GM19238 (cell line): ENCODE data around the gene SLC22A31.
"Not testable (repeated sequence)": the region's sequence is repeated elsewhere in the genome, so short reads cannot be mapped to it uniquely, and the experiment has no call there.

ENCODE experiments used
- DNase-seq: peaks from one replicate; pipeline ENCODE4 v3.0.0; 2011; ENCODE audit warnings: low spot score; ENCODE audit not compliant: insufficient read length

The SLC22A31 gene

DNA sequence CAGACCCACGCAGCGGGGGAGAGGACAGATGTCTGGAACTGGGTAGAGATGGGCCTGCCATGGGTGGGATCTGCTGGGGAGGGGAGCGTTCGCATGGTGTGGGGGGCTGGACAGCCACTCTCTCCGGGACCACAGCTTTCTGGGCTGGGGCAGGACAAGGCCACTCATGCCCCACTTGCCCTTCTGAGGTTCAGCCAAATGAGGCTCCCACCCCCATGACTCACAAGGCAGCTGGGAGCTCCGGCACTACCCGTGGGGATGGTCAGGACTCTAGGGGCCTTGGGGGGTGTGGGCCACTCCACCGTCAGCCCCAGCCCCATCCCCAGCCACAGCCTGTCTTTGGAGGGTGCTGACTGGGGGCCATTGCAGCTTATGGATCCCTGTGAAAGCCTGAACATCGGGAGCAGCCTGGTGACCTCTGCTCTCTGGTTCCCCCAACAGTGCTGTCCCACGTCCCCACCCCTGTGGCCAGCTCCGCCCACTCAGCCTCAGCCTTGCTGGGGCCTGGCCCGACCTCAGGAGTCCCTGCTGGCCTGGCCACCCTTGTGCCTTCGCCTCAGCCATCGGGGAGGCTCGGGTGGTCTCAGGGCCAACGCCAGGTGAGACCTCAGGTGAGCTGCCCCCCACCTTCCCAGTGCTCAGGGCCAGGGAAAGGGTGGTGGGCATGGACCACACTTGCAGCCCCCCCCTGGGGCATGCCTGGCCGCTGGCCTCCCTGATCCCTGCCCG is 33.5 kb downstream of the SLC22A31 start:
- no peak for DNase-seq

DNA sequence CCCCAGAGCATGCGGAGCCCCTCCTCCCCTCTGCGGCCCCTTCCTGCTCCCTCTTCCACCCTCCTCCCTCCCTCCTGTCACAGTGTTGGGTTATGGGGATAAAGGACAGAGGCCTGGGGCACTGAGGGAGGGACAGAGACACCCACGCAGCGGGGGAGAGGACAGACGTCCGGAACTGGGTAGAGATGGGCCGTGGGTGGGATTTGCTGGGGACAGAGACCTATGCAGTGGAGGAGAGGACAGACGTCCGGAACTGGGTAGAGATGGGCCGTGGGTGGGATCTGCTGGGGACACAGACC is 34.7 kb downstream of the SLC22A31 start:
- not testable (repeated sequence) for DNase-seq

DNA sequence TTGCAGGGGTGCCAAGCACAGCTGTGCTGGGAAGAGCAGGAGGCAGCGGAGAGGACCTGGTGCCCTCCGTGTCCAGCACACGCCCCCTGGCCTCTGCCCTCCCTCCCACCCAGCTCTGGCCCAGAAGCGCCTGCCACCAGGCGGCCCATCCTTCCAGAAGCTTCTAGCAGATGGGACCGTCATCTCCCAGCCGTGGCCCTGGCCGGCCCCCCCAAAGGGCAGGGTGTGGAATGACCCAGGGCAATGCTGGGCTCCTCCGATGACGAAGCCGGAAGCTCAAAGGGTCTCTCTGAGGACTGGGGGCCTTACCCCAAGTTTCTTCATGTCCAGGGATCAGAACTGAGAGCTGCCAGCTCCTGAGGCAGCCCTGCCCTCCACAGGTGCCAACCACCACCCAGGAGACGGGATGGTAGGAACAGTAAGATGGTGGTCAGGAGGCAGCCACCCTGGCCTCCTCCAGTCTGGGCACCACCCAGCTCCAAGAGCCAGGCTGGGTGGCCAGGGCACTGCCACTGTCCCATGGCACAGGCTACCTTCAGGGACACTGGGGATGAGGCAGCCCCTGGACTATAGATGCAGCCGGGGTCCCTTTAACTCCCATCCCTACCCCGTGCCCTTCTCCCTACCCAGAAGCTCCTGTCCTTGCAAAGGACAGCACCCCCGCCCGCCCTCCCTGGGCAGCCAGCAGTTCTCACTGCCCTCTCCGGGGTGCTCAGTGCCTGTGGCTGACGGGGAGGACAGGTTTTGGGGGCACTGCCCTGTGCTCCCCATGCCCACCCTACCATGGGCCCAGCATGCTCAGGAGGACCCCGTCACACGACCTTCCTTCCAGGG is 35.3 kb downstream of the SLC22A31 start:
- no peak for DNase-seq

DNA sequence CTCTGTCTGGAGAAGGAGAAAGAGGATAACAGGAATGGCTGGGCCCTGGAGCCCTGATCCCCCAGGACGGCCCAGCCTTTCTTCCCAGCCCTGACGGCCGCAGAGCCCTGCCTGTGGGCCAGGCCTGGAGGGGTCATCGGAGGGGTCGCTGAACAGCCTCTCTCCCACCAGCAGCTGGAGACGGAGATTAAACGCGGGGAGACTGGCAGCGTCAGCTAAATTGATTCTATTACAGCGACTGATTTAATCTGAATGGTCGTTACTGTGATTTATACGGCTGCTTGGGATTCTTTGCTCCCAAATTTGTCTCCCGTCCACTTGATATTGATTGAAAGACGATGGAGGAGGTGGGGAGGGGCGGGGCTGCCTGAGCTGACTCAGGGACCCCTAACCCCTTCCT is 35.9 kb downstream of the SLC22A31 start:
- DNase-seq, result no peak

DNA sequence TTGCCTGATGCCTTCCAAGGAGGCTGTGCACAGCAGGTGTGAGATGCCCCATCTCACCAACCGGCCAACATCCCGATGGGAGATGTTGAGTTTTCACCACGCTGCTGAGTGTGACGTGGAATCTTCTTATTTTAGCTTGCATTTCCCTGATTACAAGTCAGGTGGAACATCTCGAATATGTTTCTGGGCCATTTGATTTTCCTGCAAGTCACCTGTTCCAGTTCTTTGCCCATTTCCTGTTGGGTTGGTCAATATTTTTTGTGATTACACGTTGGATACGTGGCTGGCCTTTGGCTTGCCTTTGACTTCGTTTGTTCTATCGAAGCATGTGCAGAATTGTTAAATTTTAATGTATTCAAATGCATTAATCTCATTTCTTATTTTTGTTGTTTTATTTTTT is 37.0 kb downstream of the SLC22A31 start:
- DNase-seq, result no peak

DNA sequence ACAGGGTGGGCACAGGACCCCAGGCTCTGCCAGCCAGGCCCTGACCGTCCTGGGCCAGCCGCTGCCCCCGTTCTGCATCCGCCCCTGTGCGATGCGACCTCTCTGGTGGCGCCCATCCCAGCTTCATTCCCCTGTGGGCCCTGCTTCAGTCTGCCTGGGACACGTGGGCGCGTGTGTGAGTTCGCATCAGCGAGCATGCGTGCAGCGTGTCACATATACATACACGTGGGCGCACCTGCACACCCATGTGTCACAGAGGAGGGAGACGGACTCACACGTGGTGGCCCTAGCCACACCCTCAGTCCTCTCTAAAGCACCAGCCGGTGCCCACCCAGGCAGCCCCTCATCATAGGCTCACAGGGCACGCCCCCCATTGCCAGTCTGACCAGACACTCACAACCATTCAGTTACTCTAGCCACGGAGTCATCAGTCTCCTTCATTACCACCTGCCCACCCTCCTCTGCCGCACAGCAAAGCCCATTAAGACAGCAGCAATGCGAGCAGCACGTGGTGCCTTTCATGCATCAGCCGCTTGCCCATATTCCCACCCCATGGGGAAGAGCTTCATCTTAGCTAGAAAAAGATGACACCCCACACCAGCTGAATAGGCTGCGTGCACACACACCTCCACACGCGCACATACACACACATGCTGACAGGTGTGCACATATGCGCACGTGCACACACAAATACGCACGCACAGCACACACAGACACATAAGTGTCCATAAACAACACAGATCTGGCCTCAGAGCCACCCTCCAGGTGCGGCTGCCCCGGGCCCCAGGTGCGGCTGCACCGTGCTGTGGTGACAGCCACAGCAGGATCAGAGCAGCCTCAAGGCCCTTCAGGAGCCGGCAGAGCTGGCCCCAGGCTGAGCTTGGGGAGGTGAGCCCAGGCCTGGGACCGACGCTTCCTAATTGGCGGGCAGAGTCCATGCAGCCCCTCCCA is 38.3 kb downstream of the SLC22A31 start:
- DNase-seq, result no peak

DNA sequence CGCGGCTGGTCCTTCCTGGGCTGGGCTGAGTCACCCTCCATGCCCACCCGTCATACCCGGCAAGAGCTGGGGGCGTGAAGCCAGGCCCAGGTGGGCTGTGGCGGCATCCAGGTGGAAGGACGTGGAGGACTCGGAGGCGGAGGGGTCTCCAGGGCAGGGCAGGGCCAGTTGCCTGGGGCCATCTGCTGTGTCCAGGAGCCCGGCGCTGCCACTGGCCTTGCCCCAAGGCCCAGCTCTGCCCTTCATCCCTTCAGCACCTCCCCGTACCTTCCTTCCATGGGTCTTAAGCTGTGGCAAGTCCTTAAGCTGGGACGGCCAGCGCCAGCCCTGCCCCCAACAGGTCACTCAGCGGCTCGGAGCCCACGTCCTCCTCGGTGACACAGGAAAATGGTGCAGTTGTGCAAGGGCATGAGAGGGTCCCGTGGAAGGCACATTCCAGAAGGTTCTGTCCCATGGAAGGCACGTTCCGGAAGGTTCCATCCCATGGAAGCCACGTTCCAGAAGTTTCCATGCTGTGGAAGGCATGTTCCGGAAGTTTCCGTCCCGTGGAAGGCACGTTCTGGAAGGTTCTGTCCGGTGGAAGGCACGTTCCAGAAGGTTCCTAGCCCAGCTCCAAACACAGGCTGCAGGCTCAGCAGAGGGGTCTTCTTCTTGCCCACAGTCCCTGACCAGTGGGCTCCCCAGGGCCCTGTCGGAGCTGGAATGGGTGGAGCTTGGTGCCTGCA is 39.2 kb downstream of the SLC22A31 start:
- no peak for DNase-seq

DNA sequence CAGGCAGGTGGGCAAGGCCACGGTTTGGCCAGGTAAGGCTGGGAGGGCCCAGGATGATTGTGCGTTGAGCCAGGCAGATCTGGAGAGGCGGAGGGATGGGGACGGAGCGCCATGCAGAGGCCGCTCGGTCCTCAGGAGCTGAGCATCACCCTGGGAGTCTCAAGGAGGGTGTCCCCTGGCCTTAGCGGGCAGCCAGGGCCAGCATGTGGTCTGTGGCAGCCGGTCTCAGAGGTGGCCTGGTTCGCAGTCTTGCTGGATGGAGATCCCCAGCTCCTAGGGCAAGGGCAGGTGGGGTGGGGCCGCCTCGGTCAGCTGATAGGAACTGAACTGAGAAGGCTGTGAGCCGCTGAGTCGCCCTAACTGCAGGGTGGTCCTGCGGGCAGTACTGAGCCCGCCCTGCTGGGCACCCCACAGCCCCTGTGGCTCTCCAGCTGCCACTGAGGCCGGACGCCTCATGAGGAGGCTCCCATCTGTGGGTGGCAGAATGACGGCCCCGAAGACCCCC is 40.4 kb downstream of the SLC22A31 start:
- no peak for DNase-seq

DNA sequence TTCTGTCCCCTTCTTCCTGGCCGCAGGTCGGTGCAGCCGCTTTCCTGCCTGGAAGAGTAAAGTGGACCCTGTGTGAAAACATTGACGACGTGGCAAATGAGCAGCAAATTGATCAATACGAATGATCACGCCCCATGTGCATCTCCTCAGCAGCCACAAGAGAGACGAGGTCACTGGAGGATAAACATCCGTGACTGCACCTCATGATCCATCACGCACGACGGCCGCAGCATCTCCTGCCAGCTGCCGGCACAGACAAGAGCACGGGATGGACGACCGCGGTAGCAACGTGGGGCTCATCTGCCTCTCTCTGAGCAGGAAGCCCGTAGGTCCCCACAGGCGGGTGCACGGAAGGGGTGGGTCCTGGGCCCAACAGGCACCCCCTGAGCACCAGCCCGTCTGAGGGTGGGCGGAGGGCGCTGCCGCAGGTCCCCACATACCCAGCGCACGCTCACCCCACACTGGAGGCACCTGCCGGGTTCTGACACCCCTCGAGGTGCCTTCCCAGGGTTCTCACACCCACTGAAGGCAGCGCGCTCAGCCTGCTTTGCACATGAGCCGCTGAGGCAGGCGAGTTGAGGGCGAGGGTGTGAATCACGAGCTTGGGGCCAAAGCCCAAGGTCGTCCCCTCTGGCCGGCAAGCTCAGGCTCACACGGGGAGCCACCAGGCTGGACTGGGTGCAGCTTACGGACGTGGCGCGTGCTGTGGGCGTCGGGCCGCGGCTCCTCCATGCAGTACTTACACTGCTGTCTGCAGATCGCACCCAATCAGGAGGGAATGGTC is 41.1 kb downstream of the SLC22A31 start:
- no peak for DNase-seq

DNA sequence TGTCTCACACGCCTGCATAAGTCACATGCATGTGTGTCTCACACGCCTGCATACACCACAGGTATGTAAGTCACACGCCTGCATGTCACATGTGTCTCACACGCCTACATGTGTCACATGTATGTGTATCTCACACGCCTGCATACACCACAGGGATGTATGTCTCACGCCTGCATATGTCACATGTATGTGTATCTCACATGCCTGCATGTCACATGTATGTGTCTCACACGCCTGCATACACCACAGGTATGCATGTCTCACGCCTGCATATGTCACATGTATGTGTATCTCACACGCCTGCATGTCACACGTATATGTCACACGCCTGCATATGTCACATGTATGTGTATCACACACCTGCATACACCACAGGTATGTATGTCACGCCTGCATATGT is 42.6 kb downstream of the SLC22A31 start:
- no peak for DNase-seq

DNA sequence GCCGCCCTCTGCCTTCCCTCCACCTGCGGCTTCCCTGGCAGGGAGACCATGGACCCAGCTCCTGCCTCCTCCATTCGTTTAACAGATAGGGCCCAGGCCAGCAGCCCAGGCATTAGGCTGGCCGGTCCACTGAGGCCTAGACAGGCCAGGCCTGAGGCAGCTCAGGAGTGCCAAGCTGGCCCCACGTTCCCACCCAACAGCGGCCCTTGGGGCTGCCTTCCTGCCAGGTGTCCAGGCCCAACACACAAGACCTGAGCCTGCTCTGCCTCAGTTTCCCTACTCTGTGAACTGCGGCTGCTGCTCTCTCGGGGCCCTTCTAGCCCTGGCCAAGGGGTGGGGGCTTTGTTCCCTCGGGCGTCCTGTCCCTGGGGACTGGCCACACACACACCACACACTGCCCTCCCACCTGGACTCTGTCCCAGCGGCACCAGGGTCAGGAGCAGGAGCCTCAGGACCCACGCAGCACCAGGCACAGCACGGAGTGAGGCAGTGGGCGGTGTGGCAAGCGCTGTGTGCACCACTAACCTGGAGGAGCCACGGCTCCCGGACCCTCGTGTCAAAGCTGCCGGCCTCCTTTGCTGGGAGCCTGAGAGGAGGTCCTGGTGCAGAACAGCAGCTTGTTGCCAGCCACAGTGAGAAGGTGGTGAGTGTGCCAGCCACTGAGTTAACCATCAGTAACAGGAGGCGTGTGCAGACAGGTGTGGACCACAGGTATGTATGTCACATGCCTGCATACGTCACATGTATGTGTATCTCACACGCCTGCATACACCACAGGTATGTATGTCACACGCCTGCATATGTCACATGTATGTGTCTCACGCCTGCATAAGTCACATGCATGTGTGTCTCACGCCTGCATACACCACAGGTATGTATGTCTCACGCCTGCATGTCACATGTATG is 43.3 kb downstream of the SLC22A31 start:
- DNase-seq, result no peak

DNA sequence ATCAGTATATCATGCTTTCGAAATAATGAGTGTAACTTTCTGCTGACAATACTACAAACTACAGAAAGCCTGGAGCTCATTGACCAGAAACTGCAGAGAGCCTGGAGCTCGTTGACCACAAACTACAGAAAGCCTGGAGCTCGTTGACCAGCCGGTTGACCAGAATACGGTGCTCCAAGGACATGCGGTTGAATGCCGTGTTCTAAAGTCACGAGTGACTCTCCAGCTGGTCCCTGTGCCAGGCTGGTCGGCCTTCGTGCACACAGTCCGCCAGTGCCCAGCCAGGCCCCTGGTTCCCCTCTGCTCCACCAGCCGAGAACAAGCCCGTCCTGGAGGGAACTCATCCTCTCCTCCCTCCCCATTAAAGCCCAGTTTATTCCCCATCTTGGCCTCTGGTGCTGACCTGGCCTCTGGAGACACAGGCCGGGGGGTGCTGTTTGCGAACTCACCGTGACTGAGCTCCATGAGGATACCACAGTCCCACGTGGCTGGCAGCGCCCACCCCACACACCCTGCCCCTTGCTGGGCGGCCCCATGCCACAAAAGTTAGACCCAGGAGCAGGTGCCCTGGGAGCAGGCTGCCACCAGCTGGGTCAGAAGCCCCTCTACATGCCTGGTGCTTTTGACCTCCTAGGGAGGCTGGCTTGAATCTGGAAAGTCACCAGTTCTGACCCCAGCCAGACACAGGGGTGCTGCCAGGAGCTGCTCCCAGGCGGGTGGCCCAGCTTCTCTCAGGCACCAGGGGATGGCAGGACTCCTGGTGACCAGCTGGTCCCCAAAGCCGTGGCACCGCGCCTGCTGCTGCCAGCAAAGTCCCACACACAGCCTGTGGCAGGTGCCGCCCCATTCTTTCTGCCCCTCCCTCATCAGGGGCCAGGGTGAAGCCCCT is 44.2 kb downstream of the SLC22A31 start:
- no peak for DNase-seq

DNA sequence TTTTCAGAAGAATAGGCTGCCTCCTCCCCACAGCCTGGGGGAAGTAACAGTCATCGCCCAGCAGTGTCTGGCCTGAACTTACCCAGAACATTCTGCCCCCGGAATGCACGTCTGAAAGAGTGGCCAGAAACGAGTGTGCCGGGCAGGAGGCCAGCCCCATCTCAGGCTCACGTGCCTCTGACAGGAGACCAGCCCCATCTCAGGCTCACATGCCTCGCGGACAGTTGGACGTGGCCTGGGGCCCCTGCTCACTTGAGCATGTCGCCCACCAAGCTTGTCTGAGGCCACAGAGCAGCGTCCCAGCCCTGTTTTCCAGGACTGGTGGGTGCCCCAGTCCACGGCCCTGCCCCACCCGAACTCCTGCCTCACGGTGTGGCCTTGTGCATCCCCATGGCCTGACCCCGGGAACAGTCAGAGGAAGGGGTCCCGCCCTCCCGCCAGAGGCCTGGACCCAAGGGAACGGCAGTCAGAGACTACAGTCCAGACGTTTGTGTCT is 45.1 kb downstream of the SLC22A31 start:
- DNase-seq, result no peak

DNA sequence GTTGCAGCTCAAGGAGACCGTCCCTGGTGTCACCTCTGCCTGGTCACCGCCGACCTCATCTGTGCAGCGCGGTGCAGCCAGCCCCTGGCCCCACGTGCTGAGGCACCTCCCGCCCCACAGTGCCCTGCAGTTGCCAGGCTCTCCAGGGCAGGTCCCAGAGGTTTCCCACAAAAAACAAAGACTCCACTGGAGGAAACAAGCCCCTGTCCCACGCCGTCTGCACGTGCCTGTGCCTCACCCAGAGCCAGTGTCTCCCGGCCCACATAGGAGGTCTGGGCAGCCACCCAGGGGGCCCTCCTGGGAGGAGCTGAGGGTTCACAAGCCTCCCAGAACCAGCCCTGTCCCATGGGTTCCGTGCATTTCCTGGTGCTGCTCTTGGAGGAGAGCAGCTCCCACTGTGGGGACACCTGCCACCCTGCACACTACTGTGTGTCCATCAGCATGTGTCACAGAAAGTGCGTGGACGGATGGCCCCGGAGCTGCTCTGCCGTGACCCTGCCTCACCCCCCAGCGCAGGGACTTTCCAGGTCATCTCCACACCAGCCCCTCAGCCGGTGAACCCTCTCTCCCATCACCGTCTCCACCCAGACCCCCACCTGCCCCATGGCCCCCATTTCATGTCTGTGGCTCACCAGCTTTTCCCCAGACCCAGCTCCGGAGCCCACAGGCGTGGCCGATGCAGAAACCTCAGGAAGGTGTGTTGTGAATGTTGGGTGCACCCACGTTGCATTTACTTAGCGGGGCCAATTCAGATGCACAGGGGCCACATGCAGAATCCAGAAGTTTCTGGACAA is 45.8 kb downstream of the SLC22A31 start:
- no peak for DNase-seq

DNA sequence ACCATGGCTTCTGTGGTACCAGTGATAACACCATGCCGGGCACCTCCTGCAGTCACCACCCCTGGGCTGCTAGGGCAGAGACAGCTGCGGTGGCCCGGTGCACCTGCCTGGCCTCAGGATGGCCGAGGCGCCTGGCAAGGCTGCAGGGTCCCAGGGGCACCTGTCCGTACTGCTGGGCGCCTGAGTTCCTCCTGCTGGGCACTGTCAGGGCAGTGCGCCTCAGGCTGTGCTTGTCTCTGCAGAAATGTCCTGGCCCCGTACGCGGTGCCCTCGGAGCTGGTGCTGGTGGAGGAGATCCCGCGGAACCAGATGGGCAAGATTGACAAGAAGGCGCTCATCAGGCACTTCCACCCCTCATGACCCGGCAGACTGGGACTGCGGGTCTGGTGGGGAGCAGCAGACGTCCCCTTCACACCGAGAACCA is 46.5 kb downstream of the SLC22A31 start:
- no peak for DNase-seq

DNA sequence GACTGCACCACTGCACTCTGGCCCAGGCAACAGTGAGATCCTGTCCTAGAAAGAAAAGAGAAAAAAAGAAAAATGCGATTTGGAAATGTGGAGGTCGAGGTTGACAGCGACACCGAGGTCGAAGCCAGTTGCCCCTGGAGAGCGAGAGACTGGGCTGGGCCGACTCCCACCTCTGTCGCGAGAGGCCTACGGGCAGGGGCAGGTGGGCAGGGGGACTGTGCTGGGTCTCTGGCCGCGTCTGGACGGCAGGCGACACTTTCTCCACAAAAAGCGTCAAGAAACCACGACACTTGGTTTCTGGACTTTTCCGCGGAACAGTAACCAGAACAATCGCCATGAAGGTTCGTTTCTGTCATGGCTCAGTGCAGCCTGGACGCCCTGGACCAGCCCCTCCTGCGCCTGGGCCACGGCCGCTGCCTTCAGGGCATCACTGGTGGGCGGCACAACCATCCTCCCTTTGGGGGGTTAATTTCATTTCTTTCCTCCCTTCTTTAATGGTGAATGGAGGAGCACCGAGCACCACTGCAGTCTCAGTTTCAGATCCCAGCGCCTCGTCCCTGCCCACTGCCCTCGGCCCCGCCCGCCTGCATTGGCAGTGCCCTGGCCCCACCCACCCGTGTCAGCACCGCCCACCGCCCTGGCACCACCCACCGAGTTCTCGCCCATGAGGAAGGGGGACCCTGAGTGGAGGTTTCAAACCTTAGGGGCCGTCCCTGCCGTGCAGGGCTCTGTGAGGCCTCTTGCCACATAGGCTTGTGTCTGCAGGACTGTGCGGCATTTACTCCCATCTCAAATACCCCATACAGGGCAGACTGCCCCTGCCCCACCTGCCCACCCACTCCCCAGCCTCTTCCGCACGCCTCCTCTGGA is 47.3 kb downstream of the SLC22A31 start:
- DNase-seq, result no peak
